Measurements from ENCODE around the gene RBM38. TPM values are rescaled to one million over a fixed set of nuclear protein-coding genes. Genes with fewer than 3 reads are reported as not detected.

Gene RBM38
- total and polyA plus RNA-seq, 9 of the 15 experiments (the other 6 are each of a cell fraction or from before 2014, with no cell fraction given) = 0.28 to 82.4 (median 33.2) TPM

- TF ChIP-seq SFPQ (IDR thresholded peaks at IDR 0.05; ENCODE audit: low read depth, low read length) (no peak), NUFIP1 (IDR thresholded peaks at IDR 0.05; ENCODE audit: partially characterized antibody) (no peak), RBBP5 (IDR thresholded peaks at IDR 0.05; ENCODE audit: borderline replicate concordance, insufficient read depth, low read length, poor library complexity, severe bottlenecking) (peak; percentile 7), CBX1 (IDR thresholded peaks at IDR 0.05; ENCODE audit: low read depth) (no peak), SP2 (IDR thresholded peaks at IDR 0.05; ENCODE audit: extremely low read depth, low read depth, low read length, poor library complexity, severe bottlenecking) (no peak), POU5F1 (IDR thresholded peaks at IDR 0.05; ENCODE audit: borderline replicate concordance, low read depth, low read length, partially characterized antibody) (no peak), ZNF277 (CRISPR knock-in tag; IDR thresholded peaks at IDR 0.05; ENCODE audit: borderline replicate concordance) (no peak), ZNF140 (CRISPR knock-in tag; IDR thresholded peaks at IDR 0.05) (no peak), ZNF347 (CRISPR knock-in tag; IDR thresholded peaks at IDR 0.05; ENCODE audit: low read depth) (no peak), SIX5 (IDR thresholded peaks at IDR 0.05; ENCODE audit: borderline replicate concordance in 1 of 2, insufficient read depth in 1 of 2, low read depth in 1 of 2, low read length in 2 of 2) (no peak), PREB (CRISPR knock-in tag; IDR thresholded peaks at IDR 0.05) (no peak), PML (IDR thresholded peaks at IDR 0.05; ENCODE audit: low read length) (no peak), ZBTB49 (CRISPR knock-in tag; IDR thresholded peaks at IDR 0.05; ENCODE audit: borderline replicate concordance) (no peak), ZNF695 (CRISPR knock-in tag; IDR thresholded peaks at IDR 0.05) (no peak), SMAD4 (CRISPR knock-in tag; conservative IDR thresholded peaks at IDR 0.05) (peak; percentile 61; the same call in 1 of the 2 replicates), MBD1 (CRISPR knock-in tag; IDR thresholded peaks at IDR 0.05) (no peak), CHD2 (IDR thresholded peaks at IDR 0.05; ENCODE audit: low read depth, low read length) (no peak), ZFPM2 (CRISPR knock-in tag; IDR thresholded peaks at IDR 0.05) (no peak)
Measured at GRCh38 chr20:57412347-57413029, 21.3 kb downstream of the RBM38 start (continued).
